HEK293T (cell line): ENCODE measurements around the gene MSI1.

Experiments
- CTCF ChIA-PET: fragments of 350-600 bp; formaldehyde crosslinking; extraction: SDS; loops from one replicate; lab custom pipeline; 2021; ENCODE audit warnings: antibody characterized with exemption, inconsistent platforms; lab: Yijun Ruan, JAX
- POLR2A ChIA-PET: fragments of 350-600 bp; formaldehyde crosslinking; extraction: SDS; loops from one replicate; lab custom pipeline; 2020; ENCODE audit warnings: antibody characterized with exemption, inconsistent platforms; lab: Yijun Ruan, JAX
- DNase-seq: peaks from one replicate; pipeline ENCODE4 v3.0.0; 2012; ENCODE audit warnings: mixed read lengths; ENCODE audit errors: extremely low spot score
- ARNT ChIP-seq: fragments of 450-650 bp; IDR thresholded peaks from 2 replicates; pipeline ENCODE4 v1.6.1; 2017; ENCODE audit warnings: mild to moderate bottlenecking
- BHLHE40 ChIP-seq: fragments of 450-650 bp; IDR thresholded peaks from 2 replicates; pipeline ENCODE4 v1.6.1; 2016; ENCODE audit warnings: mild to moderate bottlenecking, moderate library complexity, borderline replicate concordance
- CTBP1 ChIP-seq: fragments of 450-650 bp; IDR thresholded peaks from 2 replicates; pipeline ENCODE4 v1.6.1; 2016; ENCODE audit warnings: borderline replicate concordance
- ELF4 ChIP-seq: fragments of 450-650 bp; IDR thresholded peaks from 2 replicates; pipeline ENCODE4 v1.6.1; 2017; ENCODE audit warnings: antibody characterized with exemption
- FOXA1 ChIP-seq: fragments of 450-650 bp; IDR thresholded peaks from 2 replicates; pipeline ENCODE4 v1.6.1; 2016; ENCODE audit warnings: mild to moderate bottlenecking
- FOXK2 ChIP-seq: fragments of 450-650 bp; IDR thresholded peaks from 2 replicates; pipeline ENCODE4 v1.6.1; 2016; ENCODE audit warnings: mild to moderate bottlenecking
- FOXM1 ChIP-seq: fragments of 450-650 bp; IDR thresholded peaks from 2 replicates; pipeline ENCODE4 v1.6.1; 2017; ENCODE audit warnings: mild to moderate bottlenecking, borderline replicate concordance
- HDGF ChIP-seq: fragments of 450-650 bp; IDR thresholded peaks from 2 replicates; pipeline ENCODE4 v1.6.1; 2017; ENCODE audit warnings: antibody characterized with exemption, borderline replicate concordance
- L3MBTL2 ChIP-seq: fragments of 450-650 bp; conservative IDR thresholded peaks from 2 replicates; pipeline ENCODE4 v1.6.1; 2016; ENCODE audit warnings: mild to moderate bottlenecking
- LEF1 ChIP-seq: fragments of 450-650 bp; IDR thresholded peaks from 2 replicates; pipeline ENCODE4 v1.6.1; 2017; ENCODE audit warnings: mild to moderate bottlenecking, borderline replicate concordance
- NFRKB ChIP-seq: fragments of 450-650 bp; IDR thresholded peaks from 2 replicates; pipeline ENCODE4 v1.6.1; 2016; ENCODE audit warnings: mild to moderate bottlenecking, moderate library complexity
- PKNOX1 ChIP-seq: fragments of 450-650 bp; IDR thresholded peaks from 2 replicates; pipeline ENCODE4 v1.6.1; 2016
- SP1 ChIP-seq: fragments of 450-650 bp; IDR thresholded peaks from 2 replicates; pipeline ENCODE4 v1.6.1; 2017
- SUZ12 ChIP-seq: fragments of 450-650 bp; IDR thresholded peaks from 2 replicates; pipeline ENCODE4 v1.6.1; 2016; ENCODE audit warnings: mild to moderate bottlenecking
- TARDBP ChIP-seq: fragments of 450-650 bp; IDR thresholded peaks from 2 replicates; pipeline ENCODE4 v1.6.1; 2016
- ZNF384 ChIP-seq: fragments of 450-650 bp; IDR thresholded peaks from 2 replicates; pipeline ENCODE4 v1.6.1; 2016

The MSI1 gene

GRCh38 chr12:120378036-120378435, 9.1 kb upstream of the MSI1 start:
- no peak for TF ChIP-seq FOXA1
- TF ChIP-seq NFRKB = no peak
- no peak for TF ChIP-seq SP1
- no peak for TF ChIP-seq ZNF384
- TF ChIP-seq FOXK2 = no peak
- no peak for TF ChIP-seq SUZ12
- TF ChIP-seq TARDBP = no peak
- TF ChIP-seq ARNT = no peak
- TF ChIP-seq PKNOX1 = no peak
- no peak for TF ChIP-seq HDGF
- CTCF ChIA-PET = no interaction called here
- DNase-seq = no peak
- POLR2A ChIA-PET = interaction anchor here (3.5 kb wide), 1 partner anchor 11 kb away, joined by 18 read pairs; no protein-coding TSS in a partner anchor

DNA sequence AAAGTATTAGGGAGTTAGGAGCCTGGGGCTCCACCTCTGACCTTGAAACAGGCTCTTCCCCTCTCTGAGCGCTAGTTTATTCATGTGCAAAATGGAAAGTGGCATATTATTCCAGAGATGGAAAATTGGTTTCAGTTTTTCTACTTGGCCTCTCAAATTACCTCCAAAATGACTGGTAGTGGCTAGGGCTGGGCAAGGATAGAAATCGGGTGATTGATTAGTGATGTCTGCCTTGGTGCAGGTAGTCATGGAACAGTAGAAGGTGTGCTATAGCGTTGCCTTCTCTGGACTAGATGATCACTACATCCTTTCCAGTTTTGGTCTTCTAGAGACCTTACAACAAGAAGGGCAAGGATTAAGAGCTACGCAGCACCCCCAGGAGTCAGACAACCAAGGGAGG, 8.6 kb upstream of the MSI1 start:
- ChIA-PET CTCF (no interaction called here), POLR2A (interaction anchor here (3.5 kb wide), 1 partner anchor 11 kb away, joined by 18 read pairs; no protein-coding TSS in a partner anchor)
- TF ChIP-seq TARDBP = no peak
- TF ChIP-seq ZNF384 = no peak
- TF ChIP-seq PKNOX1 = no peak
- TF ChIP-seq L3MBTL2 = no peak
- no peak for TF ChIP-seq SP1
- no peak for TF ChIP-seq CTBP1
- TF ChIP-seq HDGF = no peak
- no peak for DNase-seq

DNA sequence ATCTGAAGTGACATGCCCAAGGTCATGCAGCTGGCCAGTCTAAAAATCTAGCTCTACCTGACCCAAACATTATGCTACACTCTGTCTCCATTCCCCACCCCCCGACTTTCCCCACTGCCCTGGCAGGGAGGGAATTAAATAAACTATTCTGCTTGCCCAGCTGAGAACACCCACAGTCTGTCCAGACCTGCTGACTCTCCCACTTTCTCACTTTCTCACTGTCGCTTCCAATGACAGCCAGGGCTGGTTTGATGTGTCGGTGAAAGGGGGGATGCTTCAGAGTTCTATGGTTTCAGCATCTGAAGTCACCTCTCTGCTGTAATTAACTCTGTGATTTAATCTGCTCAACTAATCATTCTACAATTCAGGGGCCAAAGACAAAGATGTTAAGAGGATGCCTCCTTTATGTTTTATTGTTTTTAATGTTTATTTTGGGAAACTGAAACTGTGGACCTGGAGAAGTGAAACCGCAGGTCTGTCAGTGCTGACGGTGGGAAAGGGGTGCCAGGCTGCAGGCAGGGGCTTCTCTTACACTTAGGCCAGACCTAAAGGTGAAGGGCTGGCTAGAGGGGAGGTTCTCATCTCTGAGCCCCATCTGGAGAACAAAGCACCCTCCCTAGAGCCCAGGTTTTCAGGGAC, 8.1 kb upstream of the MSI1 start:
- ChIA-PET POLR2A (interaction anchor here (0.6 to 3.5 kb wide), 3 partner anchors 10 to 86 kb away, joined by 3 to 18 read pairs (median 3); partner anchors contain the start of gene COX6A1), CTCF (interaction anchor here (2.8 kb wide), 1 partner anchor 10 kb away, joined by 20 read pairs; no protein-coding TSS in a partner anchor)
- no peak for DNase-seq
- TF ChIP-seq LEF1 = no peak
- no peak for TF ChIP-seq PKNOX1
- no peak for TF ChIP-seq CTBP1
- no peak for TF ChIP-seq TARDBP
- TF ChIP-seq FOXA1 = no peak
- no peak for TF ChIP-seq FOXK2
- TF ChIP-seq BHLHE40 = no peak
- TF ChIP-seq SUZ12 = no peak
- no peak for TF ChIP-seq L3MBTL2
- TF ChIP-seq NFRKB = no peak
- no peak for TF ChIP-seq ARNT

DNA sequence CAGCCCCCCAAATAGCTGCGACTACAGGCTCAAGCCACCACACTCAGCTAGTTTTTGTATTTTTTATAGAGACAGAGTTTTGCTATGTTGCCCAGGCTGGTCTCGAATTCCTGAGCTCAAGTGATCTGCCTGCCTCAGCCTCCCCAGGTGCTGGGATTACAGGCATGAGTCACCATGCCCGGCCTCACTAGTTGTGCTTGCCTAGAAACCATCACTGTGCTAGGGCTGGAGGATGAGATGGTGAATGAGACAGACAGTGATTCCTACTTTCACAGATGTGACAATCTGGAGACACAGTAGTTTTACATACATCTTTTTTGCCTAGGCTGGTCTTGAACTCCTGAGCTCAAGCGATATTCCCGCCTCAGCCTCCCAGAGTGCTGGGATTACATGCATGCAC, 7.5 kb upstream of the MSI1 start:
- DNase-seq = no peak
- ChIA-PET CTCF (interaction anchor here (0.6 to 2.8 kb wide), 2 partner anchors 9 to 34 kb away, joined by 3 to 20 read pairs; no protein-coding TSS in a partner anchor), POLR2A (interaction anchor here (0.6 to 3.5 kb wide), 3 partner anchors 10 to 85 kb away, joined by 3 to 18 read pairs (median 3); partner anchors contain the start of gene COX6A1)
- no peak for TF ChIP-seq ARNT
- no peak for TF ChIP-seq ELF4
- TF ChIP-seq FOXK2 = no peak
- no peak for TF ChIP-seq LEF1

- ChIA-PET POLR2A (interaction anchor here (0.5 to 3.5 kb wide), 3 partner anchors 9 to 143 kb away, joined by 3 to 18 read pairs (median 4); partner anchors contain the start of gene RNU4-1), CTCF (interaction anchor here (0.6 to 2.8 kb wide), 2 partner anchors 9 to 34 kb away, joined by 3 to 20 read pairs; no protein-coding TSS in a partner anchor)
- TF ChIP-seq SP1 (no peak), ELF4 (no peak), HDGF (no peak), FOXM1 (no peak), PKNOX1 (no peak), CTBP1 (no peak), TARDBP (no peak), L3MBTL2 (no peak), BHLHE40 (no peak), FOXK2 (no peak), ZNF384 (no peak), NFRKB (no peak)
- no peak for DNase-seq
Measured at GRCh38 chr12:120376009-120376408, 7.0 kb upstream of the MSI1 start.

GRCh38 chr12:120373683-120374082, 4.7 kb upstream of the MSI1 start:
- CTCF ChIA-PET = interaction anchor here (0.7 kb wide), 1 partner anchor 92 kb away, joined by 4 read pairs; no protein-coding TSS in a partner anchor
- POLR2A ChIA-PET = interaction anchor here (0.7 to 1.2 kb wide), 3 partner anchors 8 to 29 kb away, joined by 3 read pairs; no protein-coding TSS in a partner anchor
- DNase-seq = no peak
- TF ChIP-seq NFRKB (no peak), SP1 (no peak), HDGF (no peak), ELF4 (no peak), FOXK2 (no peak), L3MBTL2 (no peak), PKNOX1 (no peak), BHLHE40 (no peak), FOXA1 (no peak), ARNT (no peak), LEF1 (no peak), TARDBP (no peak), SUZ12 (no peak), CTBP1 (no peak), ZNF384 (no peak), FOXM1 (no peak)
